ENCODE measurements around the gene SPG11. TPM values are rescaled to one million over a fixed set of nuclear protein-coding genes. Genes with fewer than 3 reads are reported as not detected.

The SPG11 gene
- total RNA-seq, 1 donor from 2014 or later = 67.3 TPM

Small RNA genes within 50 kb of the gene (small RNA-seq; reads per million reads assigned to genes)
- not detected for gene RF00019

Other genes starting within 250 kb of the SPG11 start
- gene CTDSPL2, start 236.0 kb downstream of the SPG11 start, total RNA-seq = 59.5 TPM
- 35.0 TPM for gene EIF3J, start 126.5 kb downstream of the SPG11 start, total RNA-seq
- 2.6 TPM for gene PATL2, start 47.7 kb upstream of the SPG11 start, total RNA-seq
- 876 TPM for gene B2M, start 47.9 kb upstream of the SPG11 start, total RNA-seq
- 16.7 TPM for gene TRIM69, start 72.9 kb upstream of the SPG11 start, total RNA-seq